A172 (cell line): ENCODE data around the gene SF3A2. TPM values are rescaled to one million over a fixed set of nuclear protein-coding genes. Genes with fewer than 3 reads are reported as not detected.
"Not testable (repeated sequence)": the region's sequence is repeated elsewhere in the genome, so short reads cannot be mapped to it uniquely, and the experiment has no call there.

Experiments
- DNase-seq: peaks from one replicate; pipeline ENCODE4 v3.0.0-alpha.2; 2015; ENCODE audit warnings: low spot score
- total RNA-seq: library from RNA; depleted of rRNA; stranded (reverse); fragments of >200 nt; shearing (Covaris generic); gene quantifications from 2 replicates; pipeline ENCODE4 v1.2.3, GENCODE V29; 2014; rRNA removed

Gene SF3A2, protein sequence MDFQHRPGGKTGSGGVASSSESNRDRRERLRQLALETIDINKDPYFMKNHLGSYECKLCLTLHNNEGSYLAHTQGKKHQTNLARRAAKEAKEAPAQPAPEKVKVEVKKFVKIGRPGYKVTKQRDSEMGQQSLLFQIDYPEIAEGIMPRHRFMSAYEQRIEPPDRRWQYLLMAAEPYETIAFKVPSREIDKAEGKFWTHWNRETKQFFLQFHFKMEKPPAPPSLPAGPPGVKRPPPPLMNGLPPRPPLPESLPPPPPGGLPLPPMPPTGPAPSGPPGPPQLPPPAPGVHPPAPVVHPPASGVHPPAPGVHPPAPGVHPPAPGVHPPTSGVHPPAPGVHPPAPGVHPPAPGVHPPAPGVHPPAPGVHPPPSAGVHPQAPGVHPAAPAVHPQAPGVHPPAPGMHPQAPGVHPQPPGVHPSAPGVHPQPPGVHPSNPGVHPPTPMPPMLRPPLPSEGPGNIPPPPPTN
- total RNA-seq = 41.1 and 42.9 TPM in 2 replicates

DNA sequence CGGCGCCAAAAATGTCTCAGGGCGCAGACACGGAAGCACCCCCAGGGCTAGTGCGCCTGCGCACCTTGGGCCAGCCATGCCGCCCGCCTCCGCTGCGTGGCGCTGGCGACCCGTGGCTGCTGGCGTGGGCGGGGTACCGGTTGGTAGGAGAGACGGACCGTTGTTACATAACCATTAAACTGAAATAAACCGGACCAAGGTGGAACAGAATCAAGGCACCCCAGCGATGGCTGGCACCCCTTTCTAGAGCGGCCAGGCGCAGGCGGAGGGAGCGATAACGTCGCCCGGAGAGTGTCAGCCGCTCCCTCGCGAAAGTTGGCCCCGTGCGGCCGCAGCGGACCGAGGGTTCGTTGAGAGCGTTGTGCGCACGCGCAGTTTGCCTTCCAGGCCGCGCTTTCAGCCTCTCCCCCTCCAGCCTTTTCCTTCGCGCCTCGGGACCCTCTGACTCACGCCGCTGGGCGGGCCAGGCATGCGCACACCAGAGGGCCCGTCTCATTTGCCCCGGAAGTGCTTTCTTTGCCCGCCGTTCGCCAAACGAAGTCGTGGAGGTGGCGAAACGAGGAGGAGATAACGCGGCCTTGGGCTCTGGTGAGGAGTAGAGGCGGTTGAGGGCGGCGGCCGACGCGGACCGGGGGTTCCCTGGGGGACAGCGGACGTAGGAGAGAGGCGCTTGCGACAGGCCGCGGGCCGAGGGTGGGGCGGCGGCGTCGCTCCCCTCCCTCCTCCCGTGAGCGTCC lies at the start of gene SF3A2, which contains the start of gene PLEKHJ1:
TSS of gene SF3A2 (plus strand) at position 511 of the 737 bp plus-strand sequence. CDS start 6,595 bp downstream, outside the sequence.
TSS of gene PLEKHJ1 (minus strand) at position 16 of the 737 bp plus-strand sequence. CDS start 81 bp downstream, outside the sequence.
- peak; percentile 97 for DNase-seq

DNA sequence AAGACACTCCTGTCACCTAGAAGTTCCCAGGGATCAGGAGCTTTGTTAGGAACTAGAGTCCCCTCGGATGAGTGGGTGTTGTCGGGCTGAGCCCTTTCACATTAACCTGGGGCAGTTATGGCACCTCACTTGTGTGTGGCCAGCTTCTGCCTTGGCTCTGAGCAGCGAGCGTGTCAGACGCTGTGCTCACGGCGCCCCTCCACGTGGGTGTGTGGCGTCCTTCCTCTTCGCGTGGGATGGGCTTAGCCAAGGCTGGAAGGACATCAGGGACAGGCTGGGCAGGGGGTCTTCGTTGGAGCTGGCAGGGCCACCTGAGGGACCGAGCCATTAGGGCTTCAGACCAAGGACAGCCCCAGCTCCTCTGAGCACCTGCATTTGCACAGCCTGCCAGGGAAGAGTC lies 49.5 kb upstream of the SF3A2 start:
- no peak for DNase-seq

DNA sequence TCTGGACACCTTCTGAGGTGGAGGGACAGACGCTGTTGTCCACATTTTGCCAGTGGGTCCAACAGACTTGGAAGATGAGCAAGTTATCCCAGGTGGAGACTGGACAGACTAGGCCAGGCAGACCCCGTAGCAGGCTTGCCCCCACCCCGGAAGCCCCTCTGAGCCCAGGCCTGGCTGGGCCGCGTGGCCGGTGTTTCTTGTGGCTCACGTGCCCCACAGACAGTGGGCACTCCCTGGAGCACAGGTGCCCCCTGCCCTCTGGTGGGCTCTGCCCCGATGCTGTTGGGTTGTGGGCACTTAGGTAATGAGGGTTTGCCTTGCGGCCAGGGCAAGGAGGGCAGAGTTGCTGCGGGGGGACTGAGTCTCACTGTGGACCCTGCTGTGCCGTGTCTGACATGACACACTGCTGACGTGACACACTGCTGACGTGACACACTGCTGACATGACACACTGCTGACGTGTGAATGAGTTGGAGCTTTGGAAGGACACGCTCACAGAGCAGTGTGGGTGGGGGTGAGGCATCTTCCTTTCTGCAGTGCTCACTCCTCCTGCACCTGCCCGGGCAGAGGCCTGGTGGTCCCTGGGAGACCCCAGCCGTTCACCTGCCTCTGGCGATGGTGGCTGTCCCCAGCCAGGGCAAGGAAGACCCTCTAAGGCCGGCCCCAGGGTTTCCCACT lies 47.8 kb upstream of the SF3A2 start:
- no peak for DNase-seq

DNA sequence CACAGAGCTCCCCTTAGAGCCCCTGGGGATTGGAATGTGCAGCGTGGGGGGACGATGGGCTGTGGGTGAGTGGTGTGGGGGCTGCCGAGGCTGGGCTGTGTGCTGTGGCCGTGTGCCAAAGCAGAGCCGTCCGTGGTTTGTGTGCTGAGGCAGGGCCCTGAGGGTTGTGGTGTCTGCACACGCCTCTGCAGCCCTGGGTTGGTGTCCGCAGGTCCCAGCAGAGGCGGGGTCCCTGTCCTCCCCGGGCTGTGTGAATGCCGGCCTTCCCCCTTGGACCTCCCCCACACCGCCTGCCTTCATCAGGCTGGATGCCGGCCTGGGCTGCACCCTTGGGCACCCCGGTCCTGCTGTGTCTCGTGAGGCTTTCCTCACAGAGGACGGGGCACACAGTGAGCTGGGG lies 46.7 kb upstream of the SF3A2 start:
- DNase-seq = no peak

DNA sequence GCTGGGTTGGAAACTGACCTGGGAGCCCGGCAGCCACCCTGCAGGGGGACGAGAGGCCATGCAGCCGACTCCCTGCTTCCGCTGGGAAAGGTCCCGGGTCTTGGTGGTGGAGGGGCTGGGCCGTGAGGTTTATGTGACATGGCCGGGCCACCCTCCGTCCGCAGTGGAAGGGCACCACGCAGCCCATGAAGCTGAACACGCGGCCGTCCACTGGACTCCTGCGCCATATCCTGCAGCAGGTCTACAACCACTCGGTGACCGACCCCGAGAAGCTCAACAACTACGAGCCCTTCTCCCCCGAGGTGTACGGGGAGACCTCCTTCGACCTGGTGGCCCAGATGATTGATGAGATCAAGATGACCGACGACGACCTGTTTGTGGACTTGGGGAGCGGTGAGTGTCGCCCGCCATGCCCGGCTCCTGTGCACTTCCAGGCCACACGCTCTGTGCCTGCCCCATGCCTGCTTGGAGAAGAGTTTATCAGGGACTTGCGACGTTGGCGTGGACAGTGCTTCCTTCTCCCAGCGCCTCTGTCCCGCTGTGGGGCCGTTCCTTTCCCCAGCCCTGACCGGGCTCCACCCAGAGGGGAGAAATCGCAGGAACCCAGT lies 45.7 kb upstream of the SF3A2 start:
- no peak for DNase-seq

DNA sequence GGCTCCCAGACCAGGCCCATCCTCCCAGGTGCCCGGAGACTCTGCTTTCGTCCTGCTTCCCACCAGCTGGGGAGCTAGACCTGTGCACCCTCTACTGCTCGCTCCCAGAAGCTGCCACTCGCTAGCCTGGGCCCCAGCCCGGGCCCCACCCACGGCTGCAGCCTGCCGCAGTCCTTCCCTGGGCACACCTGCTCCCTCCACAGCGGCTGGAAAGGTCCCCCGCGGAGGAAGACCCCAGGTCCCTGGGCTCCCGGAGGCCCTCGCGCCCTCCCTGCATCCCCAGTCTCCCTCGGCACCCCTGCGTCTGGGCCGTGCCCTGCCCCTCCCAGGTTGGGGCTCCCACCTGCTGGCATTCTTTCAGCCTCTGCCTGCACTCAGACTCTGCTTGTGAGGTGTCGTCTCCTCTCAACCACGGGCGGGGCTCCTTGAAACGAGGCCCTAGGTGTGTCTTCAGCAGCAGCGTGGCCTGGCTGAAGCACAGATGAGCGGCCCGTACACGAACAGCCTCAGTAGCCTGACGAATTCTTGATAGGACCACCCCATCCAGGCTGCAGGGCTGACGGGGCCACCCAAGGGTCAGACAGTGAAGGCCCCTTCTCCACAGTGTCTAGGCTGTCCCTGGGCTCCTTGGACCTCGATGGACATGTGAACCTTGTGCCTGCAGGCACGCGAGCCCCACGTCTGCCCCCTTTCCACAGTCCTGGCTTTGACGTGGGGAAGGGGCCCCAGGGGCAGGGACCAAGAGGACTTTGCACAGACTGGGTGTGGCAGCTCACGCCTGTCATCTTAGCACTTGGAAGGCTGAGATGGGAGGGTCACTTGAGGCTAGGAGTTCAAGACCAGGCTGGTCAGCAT lies 44.9 kb upstream of the SF3A2 start:
- no peak for DNase-seq

DNA sequence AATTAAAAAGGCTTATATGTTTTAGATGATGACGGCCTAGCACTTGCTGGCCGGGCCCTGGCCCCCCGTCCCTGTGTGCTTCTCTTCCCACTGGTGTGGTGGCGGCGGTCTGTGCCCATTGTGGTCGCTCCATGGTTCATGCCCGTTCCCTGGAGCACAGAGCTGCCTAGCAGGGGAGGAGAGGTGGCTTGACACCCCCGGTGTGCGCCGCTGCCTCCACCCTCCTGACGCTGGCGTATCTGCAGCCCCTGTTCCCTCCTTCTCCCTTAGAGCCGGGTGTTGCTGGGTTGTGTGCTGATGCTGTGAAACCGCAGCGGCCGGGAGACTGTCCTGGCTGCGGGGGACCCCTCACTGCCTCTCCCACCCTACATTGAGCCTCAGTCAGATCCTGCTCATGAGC lies 43.8 kb upstream of the SF3A2 start:
- no peak for DNase-seq

DNA sequence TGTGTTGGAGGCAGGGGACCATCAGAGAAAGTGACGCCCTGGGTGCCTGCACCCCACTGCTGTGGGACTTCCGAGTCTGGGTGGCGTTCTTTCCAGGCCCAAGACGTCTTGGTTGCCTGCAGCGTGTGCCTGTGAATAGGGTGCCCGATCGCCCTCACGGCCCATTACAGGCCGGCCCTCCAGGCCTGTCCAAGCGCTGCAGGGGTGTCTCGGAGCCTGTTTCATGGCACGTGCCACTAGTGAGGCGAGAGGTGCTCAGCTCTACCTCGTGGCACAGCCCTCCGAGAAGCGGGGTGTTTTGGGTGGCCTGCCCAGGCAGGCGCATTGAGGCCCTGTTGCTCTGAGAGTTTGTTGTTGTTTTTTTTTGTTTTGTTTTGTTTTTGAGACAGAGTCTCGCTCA lies 42.8 kb upstream of the SF3A2 start:
- DNase-seq = no peak

DNA sequence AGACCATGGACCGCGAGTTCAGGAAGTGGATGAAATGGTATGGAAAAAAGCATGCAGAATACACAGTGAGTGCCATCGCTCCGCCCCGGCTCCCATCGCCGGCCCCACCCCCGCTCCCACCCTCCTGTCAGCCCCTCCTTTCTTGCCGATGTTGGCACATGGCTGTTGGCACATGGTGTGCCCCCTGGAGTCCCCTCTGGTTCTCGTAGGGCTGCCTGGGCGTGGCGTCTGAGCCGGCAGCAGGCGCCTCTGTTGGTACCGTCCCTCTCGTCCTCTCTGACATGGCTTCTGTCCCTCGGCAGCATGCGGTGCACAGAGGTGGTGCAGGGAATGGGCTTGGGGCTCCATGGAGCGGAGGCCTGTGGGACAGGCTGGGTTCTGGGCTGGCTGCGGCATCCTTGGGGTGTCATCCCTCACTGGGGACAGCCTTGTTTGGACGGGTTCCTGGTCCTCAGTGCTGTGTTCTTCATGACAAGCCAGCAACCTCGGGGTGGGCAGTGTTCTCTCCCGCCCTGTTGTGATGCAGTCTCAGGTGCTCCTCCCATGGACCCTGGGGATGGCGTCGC lies 42.0 kb upstream of the SF3A2 start:
- no peak for DNase-seq

DNA sequence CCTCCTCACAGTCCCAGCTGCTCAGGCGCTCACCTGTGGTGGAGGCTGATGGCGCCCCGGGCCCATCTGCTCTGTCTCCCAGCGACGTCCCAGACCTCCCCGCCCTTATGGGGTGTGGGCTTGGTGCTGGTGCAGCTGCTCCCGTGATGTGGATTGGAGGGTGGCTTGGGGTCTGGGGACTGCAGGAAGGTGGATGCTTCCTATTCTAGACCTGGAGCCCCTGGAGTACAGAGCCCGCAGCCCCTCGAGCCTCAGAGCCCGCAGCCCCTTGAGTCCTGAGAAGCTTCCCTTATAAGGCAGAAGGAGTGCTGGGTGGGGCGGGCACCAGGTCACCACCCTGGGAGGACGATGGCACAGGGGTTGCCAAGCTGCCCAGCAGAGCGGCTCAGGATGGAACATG lies 41.3 kb upstream of the SF3A2 start:
- DNase-seq = no peak

DNA sequence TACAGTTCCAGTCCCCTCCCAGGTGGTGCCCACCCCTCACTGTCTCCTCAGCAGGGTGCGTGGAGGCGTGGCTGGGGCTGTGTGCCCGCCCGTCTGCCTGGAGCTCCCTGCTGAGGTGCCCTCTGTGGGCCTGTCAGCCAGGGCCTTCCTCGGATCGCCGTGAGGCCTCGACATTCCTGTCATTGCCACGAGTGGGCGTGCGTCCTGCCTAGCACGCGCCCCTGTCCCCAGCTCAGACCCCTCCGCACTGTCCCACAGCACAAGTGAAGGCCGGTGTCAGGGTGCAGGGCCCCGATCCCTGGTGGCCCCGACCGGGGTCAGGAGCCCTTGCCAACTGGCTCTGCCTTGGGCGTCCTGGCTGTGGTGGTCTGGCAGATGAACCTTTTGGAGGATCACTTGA lies 40.7 kb upstream of the SF3A2 start:
- DNase-seq = no peak

DNA sequence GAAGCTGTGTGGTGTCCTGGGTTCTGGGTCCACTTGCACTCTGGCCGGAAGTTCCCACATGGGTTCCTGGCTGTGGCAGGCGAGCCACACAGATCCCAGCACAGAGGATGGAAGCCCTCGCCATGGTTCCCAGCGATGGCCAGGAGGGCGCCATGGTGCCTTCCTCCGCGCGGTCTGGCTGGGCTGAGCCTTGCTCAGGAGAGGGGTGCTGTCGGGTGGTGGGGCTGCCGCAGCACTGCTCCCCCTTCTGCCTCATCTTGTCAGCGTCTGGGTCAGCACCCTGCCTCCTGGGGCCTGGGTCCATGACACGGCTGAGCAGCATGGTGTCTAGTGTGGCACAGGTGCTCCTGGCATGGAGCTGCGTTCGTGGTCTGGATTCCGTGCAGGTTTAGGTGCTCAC lies 39.4 kb upstream of the SF3A2 start:
- no peak for DNase-seq

DNA sequence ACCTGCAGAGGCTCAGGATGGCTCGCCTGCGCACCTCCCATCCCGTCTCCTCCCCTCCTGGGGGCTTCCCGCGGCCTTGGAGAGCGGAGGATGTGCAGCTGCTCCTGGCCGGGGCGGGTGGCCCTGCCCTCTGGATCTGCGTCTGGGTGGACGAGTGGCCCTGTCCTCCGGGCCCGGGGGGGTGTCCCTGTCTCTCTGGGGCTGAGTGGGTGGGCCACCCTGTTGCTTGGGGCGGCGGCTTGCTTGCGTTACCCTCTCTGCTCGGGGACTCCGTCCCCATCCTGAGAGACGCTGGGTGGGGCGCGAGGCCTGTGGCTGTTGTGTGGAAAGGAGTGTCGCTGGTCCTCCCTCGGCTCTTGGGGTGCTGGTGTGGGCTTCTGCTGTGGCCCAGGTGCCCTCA lies 38.3 kb upstream of the SF3A2 start:
- DNase-seq = no peak

DNA sequence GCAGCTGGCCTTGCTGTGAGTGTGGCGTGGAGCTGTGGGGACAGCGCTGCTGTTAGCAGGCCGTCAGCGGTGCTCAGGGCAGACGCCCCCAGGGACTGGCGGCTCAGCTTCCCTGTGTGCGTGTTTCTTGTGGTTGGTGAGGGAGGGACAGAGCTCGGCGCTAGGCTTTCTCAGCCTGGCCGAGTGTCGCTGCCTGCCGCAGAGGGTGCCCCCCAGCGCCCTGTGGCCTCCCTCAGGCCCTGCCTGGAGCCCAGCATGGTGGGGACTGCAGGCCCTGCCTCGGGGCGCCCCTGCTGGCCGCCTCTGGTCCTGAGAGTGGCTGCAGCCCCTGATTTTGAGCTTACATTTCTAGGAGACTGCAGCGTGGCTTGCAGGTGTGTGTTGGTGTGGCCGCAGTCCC lies 37.4 kb upstream of the SF3A2 start:
- DNase-seq = no peak

DNA sequence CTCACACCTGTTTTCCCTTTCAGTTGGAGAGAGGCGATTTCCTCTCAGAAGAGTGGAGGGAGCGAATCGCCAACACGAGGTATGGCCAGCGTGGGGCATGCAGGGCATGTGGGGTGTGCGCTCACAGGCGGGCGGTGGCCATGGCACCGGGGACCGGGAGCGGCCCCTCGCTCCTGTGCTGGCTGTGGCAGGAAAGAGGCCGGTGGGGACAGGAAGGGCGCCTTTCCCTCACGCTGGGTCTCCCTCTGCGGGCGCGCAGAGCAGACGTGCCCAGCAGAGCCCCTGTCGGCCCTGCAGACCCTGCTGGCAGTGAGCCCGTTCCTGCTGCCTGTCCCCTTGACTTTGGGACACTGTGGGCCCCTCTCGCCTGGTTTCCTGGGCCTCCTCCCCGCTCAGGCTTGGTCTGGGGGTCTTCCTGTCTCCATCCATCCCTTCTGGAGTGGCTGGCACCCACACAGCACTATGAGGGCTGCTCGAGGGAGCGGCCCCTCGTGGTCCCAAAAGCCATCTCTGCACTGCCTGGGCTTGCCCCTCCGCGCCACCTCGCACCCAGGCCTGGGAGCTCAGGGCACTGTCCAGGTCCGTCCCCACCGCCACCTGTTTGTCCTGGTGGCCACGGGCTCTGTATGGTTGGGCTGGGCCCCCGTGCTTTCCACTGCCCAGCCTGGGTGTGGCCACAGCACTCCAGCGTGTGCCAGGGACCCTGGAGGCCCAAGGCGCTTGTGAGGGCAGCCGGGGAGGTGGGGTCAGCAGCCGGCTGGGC lies 36.6 kb upstream of the SF3A2 start:
- no peak for DNase-seq

DNA sequence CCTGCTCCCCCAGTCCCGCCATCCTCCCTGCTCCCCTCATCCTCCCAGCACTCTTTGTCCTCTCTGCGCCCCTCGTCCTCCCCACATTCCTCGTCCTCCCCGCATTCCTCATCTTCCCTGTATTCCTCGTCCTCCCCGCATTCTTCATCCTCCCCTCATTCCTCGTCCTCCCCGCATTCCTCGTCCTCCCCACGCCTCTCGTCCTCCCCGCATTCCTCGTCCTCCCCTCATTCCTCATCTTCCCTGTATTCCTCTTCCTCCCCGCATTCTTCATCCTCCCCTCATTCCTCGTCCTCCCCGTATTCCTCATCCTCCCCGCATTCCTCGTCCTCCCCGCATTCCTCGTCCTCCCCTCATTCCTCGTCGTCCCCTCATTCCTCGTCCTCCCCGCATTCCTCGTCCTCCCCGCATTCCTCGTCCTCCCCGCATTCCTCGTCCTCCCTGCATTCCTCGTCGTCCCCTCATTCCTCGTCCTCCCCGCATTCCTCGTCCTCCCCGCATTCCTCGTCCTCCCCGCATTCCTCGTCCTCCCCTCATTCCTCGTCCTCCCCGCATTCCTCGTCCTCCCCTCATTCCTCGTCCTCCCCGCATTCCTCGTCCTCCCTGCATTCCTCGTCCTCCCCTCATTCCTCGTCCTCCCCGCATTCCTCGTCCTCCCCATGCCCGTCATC lies 35.9 kb upstream of the SF3A2 start:
- not testable (repeated sequence) for DNase-seq

DNA sequence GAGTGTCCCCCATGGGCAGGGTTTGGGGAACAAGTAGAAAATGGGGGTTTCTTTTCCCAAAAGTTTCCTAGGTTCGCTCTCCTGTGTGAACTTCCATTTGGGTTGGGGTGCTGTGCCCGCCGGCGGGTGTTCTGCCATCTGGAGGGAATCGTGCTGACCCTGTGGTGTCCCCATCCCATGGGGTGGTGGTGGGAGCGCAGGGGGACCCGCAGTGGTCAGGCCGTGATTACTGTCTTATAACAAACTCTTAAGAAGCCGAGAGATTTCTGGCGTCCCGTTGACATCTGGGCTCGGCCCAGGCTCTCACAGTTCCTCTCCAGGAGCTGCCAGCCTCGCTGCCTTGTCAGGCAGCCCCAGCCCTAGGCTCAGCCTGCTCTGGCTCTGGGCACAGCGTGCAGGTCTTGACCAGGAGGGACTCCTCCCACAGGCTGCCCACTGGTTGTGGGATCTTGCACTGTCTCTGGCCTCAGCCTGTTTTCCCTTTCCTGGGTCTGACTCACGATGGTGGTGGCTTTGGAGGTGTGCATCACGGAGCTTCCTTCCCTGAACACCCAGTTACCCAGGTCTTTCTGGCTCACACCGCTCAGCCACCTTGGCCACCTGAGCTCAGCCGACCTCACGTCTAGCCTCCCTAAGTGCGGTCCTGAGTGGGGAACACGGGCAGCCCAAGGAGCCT lies 35.0 kb upstream of the SF3A2 start:
- peak; percentile 26 for DNase-seq

DNA sequence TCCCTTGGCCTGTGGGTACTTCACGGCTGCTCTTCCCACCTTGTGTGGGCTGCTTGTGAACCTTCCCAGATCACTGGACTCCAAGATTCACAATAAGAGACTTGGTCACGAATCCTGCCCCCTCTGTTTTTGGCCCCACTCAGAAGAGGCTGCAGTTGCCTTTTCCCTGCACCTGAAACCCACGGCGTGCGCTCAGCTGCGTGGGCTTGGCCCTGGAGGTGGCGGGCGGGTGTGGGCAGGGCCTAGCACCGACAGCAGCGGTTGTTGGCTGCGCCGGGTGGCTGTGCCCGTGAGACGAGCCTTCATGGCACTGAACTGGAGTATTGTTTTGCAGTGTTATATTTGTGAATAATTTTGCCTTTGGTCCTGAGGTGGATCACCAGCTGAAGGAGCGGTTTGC lies 34.3 kb upstream of the SF3A2 start:
- no peak for DNase-seq

DNA sequence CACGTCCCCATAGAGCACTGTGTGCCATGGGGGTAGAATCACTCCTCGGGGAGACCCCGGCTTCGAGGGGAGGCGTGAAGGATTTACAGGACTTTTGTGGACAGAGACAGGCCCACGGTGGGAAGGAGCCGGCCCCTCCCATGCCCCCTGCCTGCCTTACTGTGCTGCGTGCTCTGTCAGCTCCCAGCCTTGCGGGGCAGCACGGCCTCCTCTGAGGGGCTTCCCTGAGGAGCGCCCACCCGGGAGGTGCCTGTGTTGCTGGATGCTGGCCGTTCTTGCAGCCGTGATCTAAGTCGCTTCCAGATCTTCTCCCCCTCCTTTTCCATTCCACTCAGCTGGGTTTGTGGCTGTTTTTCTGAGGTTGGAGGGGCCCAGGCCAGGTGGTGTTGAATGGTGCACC lies 29.6 kb upstream of the SF3A2 start:
- DNase-seq = no peak
